ENCODE results near the gene ARL4A. TPM values are rescaled to one million over a fixed set of nuclear protein-coding genes. Genes with fewer than 3 reads are reported as not detected.
"Not testable (repeated sequence)": the region's sequence is repeated elsewhere in the genome, so short reads cannot be mapped to it uniquely, and the experiment has no call there.

Gene ARL4A
- total RNA-seq, 1 donor from 2014 or later = 10.1 TPM

- ATAC-seq; intact Hi-C loops (cut with DNase I); DNase-seq (ENCODE audit: missing footprints): not testable (repeated sequence)
Observed at GRCh38 chr7:12660423-12660822, 27.0 kb upstream of the ARL4A start.

GRCh38 chr7:12660986-12661385 is 26.4 kb upstream of the ARL4A start:
- DNase-seq (ENCODE audit: missing footprints); ATAC-seq; intact Hi-C loops (cut with DNase I): not testable (repeated sequence)

DNA sequence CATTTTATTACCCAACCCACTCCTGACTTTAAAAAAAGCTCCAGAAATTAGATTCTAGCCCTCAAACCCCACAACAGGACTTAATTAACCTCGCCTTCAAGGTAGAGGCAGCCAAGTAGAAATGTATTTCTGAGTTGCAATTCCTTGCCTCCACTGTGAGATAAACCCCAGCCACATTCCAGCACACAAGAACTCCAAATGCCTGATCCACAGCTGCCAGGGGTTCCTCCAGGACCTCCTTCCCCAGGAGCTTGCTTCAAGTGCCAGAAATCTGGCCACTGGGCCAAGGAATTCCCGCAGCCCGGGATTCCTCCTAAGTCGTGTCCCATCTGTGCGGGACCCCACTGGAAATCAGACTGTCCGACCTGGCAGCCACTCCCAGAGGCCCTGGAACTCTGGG is 25.9 kb upstream of the ARL4A start:
- ATAC-seq (no peak), DNase-seq (ENCODE audit: missing footprints) (no peak)
- intact Hi-C loops (cut with DNase I) = no loop called here

DNA sequence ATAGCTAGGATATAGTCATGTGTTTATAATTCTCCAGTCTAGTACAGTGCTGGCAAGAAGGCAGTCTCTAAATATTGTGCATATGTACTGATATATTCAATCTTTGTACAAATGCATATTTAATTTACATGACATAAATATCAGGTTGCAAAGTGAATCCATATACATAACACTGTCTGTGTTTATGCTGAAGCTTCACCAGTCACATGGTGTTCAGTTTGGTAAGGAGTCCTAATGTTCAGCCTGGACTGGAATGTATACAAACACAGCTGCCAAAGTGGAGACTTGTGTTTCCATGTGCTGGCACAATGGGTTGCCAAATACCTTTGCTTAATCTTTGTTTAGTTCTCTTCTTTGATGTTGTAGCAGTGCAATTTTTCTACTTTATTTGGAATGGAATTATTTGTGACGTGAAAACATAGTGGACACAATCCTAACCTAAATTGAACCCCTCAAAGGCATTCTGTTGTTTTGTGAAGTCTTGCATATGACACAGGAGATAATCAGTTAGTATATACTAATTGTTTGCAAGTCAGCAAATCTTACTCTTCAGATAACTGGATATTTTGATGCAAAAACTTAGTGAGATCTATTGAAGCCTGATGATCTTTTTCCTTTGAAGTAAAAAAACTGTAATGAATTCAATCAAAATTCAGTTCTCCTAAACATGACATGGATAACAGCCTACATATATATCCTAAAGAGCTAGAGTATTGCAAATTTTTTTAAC is 17.3 kb upstream of the ARL4A start:
- ATAC-seq = no peak
- DNase-seq (ENCODE audit: missing footprints) = no peak
- intact Hi-C loops (cut with DNase I) = no loop called here

- DNase-seq (ENCODE audit: missing footprints) = no peak
- intact Hi-C loops (cut with DNase I) = no loop called here
- ATAC-seq = no peak
Observed at GRCh38 chr7:12670743-12671520, 16.5 kb upstream of the ARL4A start.

- DNase-seq (ENCODE audit: missing footprints); ATAC-seq; intact Hi-C loops (cut with DNase I): not testable (repeated sequence)
Observed at GRCh38 chr7:12673436-12673835, 14.0 kb upstream of the ARL4A start.

DNA sequence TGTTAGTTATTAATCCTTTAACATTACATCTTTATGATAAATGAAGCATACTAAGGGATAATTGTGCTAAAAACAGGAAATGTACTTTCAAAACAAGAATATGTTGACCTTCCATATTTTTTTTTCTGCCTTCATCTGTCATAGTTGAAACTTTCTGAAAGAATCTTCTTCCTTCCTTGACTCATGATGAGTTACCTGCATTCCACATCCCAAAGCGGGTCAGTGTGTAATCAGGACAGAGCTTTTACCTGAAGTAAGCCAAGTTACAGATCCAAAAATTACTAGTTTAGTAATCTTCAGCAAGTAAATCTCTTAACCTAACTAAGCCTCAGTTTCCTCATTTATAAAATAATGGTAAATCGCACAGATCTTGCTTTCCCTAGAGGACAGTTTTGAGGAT is 13.4 kb upstream of the ARL4A start:
- intact Hi-C loops (cut with DNase I) = no loop called here
- ATAC-seq (no peak), DNase-seq (ENCODE audit: missing footprints) (no peak)

- ATAC-seq = peak; percentile 28
- intact Hi-C loops (cut with DNase I) = no loop called here
- no peak for DNase-seq (ENCODE audit: missing footprints)
Observed at GRCh38 chr7:12674861-12675260, 12.6 kb upstream of the ARL4A start.

DNA sequence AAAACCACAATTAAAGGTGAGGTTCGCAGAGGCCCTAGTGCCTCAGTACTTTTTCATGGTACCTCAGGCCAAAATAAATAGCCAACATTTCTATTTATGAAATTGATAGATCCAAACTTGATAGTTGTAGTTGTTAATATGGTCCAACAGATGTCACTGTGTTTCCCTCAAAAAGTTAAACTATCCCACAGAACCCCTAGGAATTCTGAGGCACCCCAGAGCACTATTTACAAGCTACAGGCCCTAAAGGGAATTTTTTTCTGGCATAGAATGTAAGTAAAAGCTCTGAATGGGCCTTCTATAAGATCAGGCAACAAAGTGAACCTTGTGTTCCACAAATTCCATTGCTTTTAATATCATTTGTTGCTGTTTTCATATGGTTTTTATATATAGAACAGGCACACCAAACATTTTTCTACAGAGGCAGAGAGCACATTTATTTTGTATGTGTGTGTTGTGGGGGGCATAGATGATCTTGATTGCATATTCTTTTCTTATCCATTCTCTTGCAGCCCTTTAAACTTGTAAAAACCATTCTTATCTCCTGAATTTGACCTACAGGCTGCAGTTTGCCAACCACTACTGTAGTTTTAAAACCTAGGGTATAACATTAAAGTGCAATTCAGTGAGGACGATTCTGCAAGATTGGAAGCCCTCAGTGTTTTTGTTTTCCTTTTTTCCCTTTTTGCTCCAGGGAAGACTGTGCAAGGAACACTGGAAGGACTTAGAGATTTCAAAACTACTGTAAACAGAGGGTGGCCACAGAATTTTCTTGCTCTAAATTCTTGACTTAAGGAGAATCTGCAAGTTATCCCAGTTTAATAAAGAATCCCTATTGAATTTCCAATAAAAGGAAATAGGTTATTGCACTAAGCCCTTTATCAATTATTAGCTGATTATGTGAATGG is 3.5 kb upstream of the ARL4A start:
- intact Hi-C loops (cut with DNase I) = no loop called here
- ATAC-seq (no peak), DNase-seq (ENCODE audit: missing footprints) (no peak)

DNA sequence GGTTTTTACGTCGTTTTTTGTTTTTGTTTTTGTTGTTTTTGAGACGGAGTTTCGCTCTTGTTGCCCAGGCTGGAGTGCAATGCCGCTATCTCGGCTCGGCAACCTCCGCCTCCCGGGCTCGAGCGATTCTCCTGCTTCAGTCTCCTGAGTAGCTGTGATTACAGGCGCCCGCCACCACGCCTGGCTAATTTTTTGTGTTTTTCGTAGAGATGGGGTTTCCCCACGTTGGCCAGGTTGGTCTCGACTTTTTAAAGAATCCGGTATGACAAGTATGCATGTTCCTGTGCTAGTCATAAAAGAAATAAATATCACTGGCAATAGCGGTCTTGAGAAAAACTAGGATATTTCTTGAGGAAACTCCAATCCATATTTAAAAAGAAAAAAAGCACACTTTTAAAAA is 2.7 kb upstream of the ARL4A start:
- DNase-seq (ENCODE audit: missing footprints) (no peak), ATAC-seq (no peak)
- intact Hi-C loops (cut with DNase I) = loop anchor here (5.0 kb wide), 3 partner anchors 47 to 493 kb away; no protein-coding TSS in a partner anchor

- DNase-seq (ENCODE audit: missing footprints) (no peak), ATAC-seq (no peak)
- intact Hi-C loops (cut with DNase I) = loop anchor here (5.0 kb wide), 3 partner anchors 48 to 492 kb away; no protein-coding TSS in a partner anchor
Observed at GRCh38 chr7:12685550-12685949, 1.9 kb upstream of the ARL4A start.

- ATAC-seq (peak; percentile 92), DNase-seq (ENCODE audit: missing footprints) (peak; percentile 96)
- intact Hi-C loops (cut with DNase I) = loop anchor here (2.0 to 5.0 kb wide), 7 partner anchors 42 to 576 kb away; no protein-coding TSS in a partner anchor
Observed at GRCh38 chr7:12686234-12686890, 1.1 kb upstream of the ARL4A start.

- intact Hi-C loops (cut with DNase I) = loop anchor here (2.0 to 5.0 kb wide), 7 partner anchors 41 to 575 kb away; no protein-coding TSS in a partner anchor
- no peak for DNase-seq (ENCODE audit: missing footprints)
- ATAC-seq = no peak
Observed at GRCh38 chr7:12687718-12688171, 312 bp downstream of the ARL4A start.

- ATAC-seq; DNase-seq (ENCODE audit: missing footprints): not testable (repeated sequence)
- intact Hi-C loops (cut with DNase I) = loop anchor here (5.0 kb wide), 3 partner anchors 51 to 489 kb away; no protein-coding TSS in a partner anchor
Observed at GRCh38 chr7:12688485-12689170, 1.2 kb downstream of the ARL4A start.

- intact Hi-C loops (cut with DNase I) = loop anchor here (5.0 kb wide), 3 partner anchors 52 to 488 kb away; no protein-coding TSS in a partner anchor
- DNase-seq (ENCODE audit: missing footprints) = no peak
Observed at GRCh38 chr7:12689451-12689850, 2.0 kb downstream of the ARL4A start.

DNA sequence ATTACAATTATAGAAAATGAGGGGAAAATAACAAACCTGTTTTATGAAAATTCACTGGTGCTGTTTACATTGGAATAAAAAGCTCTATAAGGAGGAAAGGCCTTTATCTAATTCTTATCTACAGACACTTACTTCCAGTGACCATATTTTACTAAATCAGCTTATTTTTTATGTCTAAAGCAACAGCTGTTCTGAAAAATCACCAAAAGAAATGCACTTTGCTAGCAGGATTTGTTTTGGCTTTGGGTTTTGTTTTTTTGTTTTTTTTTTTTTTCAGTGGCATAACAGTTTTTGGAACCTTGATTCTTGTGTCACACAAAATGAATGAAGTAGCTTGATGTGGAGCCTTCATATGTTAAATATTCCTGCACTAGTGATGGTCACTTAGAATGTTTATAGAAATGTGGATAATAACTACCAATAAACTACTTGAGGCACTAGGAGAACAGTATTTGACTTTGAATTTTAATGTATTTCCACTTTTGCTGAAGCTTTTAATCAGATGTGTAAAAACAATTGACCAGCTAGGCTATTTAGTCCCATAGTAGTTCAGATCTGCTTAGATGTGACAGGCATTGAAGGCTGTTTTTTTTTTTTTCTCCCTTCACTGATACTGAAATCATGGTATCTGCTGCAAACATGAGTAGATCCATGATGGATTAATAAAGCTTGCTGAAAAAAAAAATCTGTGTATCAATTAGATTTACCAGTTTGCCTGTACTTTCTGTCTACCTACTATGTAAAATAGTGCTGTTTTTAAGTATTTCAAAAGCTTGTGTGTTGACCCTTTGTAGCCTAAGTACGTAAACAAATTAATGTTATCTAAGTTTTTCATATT is 2.8 kb downstream of the ARL4A start:
- ATAC-seq (no peak), DNase-seq (ENCODE audit: missing footprints) (no peak)
- intact Hi-C loops (cut with DNase I) = no loop called here

More at GRCh38 chr7:12689451-12689850, 2.0 kb downstream of the ARL4A start:
- ATAC-seq = no peak

DNA sequence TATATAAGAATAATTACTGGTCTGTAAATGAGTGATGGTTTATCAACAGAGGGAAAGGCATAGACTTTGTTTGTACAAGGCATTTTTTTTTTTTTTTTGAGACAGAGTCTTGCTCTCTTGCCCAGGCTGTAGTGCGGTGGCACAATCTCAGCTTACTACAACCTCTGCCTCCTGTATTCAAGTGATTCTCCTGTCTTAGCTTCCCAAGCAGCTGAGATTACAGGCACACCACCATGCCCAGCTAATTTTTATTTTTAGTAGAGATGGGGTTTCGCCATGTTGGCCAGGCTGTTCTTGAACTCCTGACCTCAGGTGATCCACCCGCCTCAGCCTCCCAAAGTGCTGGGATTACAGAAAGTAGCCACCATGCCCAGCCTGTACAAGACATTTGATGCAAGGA is 4.0 kb downstream of the ARL4A start:
- intact Hi-C loops (cut with DNase I); ATAC-seq; DNase-seq (ENCODE audit: missing footprints): not testable (repeated sequence)

Measured in Right ventricle myocardium inferior (tissue), 1 donor.